Mesangial cell (primary cell): ENCODE measurements around the gene ZNF506. TPM values are rescaled to one million over a fixed set of nuclear protein-coding genes. Genes with fewer than 3 reads are reported as not detected.

Experiments
- total RNA-seq: library from RNA; depleted of rRNA; stranded (reverse); fragments of >200 nt; gene quantifications from 2 replicates; pipeline ENCODE4 v1.2.3, GENCODE V29; 2015

The ZNF506 gene
- total RNA-seq: 14.5 and 35.9 TPM in 2 replicates

DNA sequence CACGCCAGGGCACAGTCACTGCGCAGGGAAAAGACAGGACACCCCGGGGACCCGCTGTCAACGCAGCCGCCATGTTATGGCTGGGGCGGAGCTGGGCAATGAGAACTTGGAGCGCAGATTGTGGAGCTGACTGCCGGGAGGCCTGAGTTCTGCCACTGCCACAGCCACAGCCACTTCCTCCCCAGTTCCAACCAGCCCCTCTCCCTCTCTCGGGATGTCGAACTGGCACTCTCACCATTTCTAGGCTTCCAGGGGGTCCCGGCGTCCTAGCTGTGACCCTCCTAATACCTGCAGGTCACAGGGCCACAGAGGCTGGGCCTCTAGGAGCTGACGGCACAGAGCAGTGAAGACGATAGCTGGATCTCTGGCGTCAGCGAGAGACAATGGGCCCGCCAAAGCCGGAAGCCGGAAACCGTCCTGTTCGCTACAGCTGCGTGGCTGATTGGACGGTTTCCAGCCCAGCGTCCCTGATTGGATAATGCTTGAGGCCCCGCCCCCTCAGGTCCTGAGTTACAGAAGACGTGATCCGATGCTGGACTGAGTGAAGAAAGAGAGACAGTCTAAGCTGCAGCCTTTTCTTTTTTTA lies at the start of gene ZNF506:
ZNF506 (minus strand) TSS at position 385 of the 586 bp plus-strand sequence; CDS start at position 238, 147 bp downstream.

DNA sequence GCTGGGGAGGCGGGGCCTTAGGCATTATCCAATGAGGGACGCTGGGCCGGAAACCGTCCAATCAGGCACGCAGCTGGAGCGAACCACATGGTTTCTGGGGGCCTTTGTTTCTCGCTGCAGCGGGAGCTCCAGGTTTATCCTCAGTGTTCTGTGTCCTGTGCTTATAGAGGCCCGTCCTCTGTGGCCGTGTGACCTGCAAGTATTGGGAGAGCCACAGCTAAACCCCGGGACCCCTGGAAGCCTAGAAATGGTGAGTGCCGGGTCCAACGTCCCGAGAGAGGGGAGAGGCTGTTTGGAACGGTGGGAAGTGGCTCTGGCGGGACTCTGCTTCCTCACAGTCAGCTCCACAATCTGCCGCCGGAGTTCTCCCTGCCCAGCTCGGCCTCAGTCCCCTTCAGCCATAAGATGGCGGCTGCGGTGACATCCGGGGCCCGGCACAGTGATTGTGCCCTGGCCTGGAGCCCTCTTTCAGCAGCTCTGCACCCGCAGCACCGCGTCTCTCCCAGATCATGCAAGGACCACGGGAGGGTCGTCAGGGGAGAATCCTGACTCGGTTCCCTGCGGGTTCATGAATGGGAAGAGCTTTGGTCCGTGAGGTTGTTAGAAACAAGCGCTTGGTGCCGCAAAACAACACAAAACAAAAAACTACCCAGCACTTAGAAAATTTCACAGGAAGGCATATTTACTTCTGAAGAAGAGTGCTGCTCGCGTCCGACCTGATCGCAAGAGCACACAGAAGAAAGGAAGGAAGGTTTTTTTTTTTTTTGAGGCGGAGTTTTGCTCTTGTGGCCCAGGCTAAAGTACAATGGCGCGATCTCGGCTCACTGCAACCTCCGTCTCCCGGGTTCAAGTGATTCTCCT lies 44.4 kb upstream of the ZNF506 start, which contains the start of gene ZNF253:
ZNF253 (plus strand) TSS at position 133 of the 861 bp plus-strand sequence; CDS start at position 248, 115 bp downstream.

Other genes with a start within 250 kb of the ZNF506 start
- gene PBX4, start 203.1 kb downstream of the ZNF506 start, total RNA-seq: 1.8 and 2.0 TPM in 2 replicates
- gene LPAR2, start 193.5 kb downstream of the ZNF506 start, total RNA-seq: 14.7 and 19.8 TPM in 2 replicates
- 8.0 and 8.8 TPM in 2 replicates for gene GMIP, start 178.1 kb downstream of the ZNF506 start, total RNA-seq
- gene ATP13A1, start 158.1 kb downstream of the ZNF506 start, total RNA-seq: 56.0 and 58.3 TPM in 2 replicates
- 1.9 and 5.4 TPM in 2 replicates for gene ZNF101, start 152.9 kb downstream of the ZNF506 start, total RNA-seq
- 1.5 and 2.8 TPM in 2 replicates for gene ZNF14, start 88.6 kb downstream of the ZNF506 start, total RNA-seq
- gene ZNF253, start 44.1 kb upstream of the ZNF506 start, total RNA-seq: 3.2 and 3.9 TPM in 2 replicates
- 4.3 and 15.0 TPM in 2 replicates for gene ZNF93, start 79.2 kb upstream of the ZNF506 start, total RNA-seq
- gene ZNF682, start 217.8 kb upstream of the ZNF506 start, total RNA-seq: 0.49 and 1.9 TPM in 2 replicates